PFSK-1 (cell line): Measurements from ENCODE around the gene UBE2QL1.

Experiments
- FOXP2 ChIP-seq: optimal IDR thresholded peaks from 2 replicates; pipeline ENCODE3; 2011; ENCODE audit warnings: borderline replicate concordance, control low read depth, inconsistent platforms; ENCODE audit not compliant: insufficient read depth; ENCODE audit errors: extremely low read length, extremely low read depth
- POLR2AphosphoS5 ChIP-seq: IDR thresholded peaks from 2 replicates; pipeline ENCODE4 v1.6.1; 2012; ENCODE audit warnings: low read depth, mild to moderate bottlenecking, control low read depth, low read length, moderate library complexity
- SIN3A ChIP-seq: IDR thresholded peaks from 2 replicates; pipeline ENCODE4 v1.6.1; 2012; ENCODE audit warnings: mild to moderate bottlenecking, low read length, moderate library complexity, borderline replicate concordance; ENCODE audit not compliant: insufficient read depth
- TAF1 ChIP-seq: IDR thresholded peaks from 2 replicates; pipeline ENCODE4 v1.6.1; 2012; ENCODE audit warnings: low read length, control low read depth, borderline replicate concordance; ENCODE audit not compliant: insufficient read depth
- TF ChIP-seq, protein P1 (sequence below), 2 experiments: IDR thresholded peaks; 2 replicates each; pipeline versions ENCODE4 v1.6.1 to v1.8.0; 2011 to 2012; ENCODE audit warnings: low read depth in 2 of 2, low read length in 2 of 2, control low read depth in 1 of 2, inconsistent platforms in 1 of 2, mild to moderate bottlenecking in 1 of 2, moderate library complexity in 1 of 2; ENCODE audit not compliant: insufficient read depth in 1 of 2

Gene UBE2QL1

DNA sequence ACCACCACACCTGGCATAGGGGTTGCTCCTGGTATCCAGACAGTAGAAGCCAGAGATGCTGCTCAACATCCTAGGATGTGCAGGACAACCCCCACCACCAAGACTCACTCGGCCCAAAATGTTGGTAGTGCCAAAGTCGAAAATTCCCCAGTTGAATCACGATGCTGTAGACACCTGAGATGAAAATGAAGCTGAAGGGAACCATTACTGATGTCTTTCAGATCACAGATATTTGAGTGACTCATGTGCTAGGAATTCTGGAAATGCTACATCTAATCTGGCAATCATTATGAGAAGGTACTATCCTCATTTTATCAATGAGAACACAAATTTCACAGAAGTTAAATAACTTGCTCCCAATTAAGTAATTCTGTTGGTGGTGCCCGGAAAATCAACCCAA, 21.0 kb upstream of the UBE2QL1 start:
- TF ChIP-seq FOXP2 (no peak), TAF1 (no peak), SIN3A (no peak), POLR2AphosphoS5 (no peak)
- TF ChIP-seq, protein P1, sequence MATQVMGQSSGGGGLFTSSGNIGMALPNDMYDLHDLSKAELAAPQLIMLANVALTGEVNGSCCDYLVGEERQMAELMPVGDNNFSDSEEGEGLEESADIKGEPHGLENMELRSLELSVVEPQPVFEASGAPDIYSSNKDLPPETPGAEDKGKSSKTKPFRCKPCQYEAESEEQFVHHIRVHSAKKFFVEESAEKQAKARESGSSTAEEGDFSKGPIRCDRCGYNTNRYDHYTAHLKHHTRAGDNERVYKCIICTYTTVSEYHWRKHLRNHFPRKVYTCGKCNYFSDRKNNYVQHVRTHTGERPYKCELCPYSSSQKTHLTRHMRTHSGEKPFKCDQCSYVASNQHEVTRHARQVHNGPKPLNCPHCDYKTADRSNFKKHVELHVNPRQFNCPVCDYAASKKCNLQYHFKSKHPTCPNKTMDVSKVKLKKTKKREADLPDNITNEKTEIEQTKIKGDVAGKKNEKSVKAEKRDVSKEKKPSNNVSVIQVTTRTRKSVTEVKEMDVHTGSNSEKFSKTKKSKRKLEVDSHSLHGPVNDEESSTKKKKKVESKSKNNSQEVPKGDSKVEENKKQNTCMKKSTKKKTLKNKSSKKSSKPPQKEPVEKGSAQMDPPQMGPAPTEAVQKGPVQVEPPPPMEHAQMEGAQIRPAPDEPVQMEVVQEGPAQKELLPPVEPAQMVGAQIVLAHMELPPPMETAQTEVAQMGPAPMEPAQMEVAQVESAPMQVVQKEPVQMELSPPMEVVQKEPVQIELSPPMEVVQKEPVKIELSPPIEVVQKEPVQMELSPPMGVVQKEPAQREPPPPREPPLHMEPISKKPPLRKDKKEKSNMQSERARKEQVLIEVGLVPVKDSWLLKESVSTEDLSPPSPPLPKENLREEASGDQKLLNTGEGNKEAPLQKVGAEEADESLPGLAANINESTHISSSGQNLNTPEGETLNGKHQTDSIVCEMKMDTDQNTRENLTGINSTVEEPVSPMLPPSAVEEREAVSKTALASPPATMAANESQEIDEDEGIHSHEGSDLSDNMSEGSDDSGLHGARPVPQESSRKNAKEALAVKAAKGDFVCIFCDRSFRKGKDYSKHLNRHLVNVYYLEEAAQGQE (IDR thresholded peaks at IDR 0.05; ENCODE audit: insufficient read depth in 1 of 2, low read depth in 2 of 2, low read length in 2 of 2), result no peak

DNA sequence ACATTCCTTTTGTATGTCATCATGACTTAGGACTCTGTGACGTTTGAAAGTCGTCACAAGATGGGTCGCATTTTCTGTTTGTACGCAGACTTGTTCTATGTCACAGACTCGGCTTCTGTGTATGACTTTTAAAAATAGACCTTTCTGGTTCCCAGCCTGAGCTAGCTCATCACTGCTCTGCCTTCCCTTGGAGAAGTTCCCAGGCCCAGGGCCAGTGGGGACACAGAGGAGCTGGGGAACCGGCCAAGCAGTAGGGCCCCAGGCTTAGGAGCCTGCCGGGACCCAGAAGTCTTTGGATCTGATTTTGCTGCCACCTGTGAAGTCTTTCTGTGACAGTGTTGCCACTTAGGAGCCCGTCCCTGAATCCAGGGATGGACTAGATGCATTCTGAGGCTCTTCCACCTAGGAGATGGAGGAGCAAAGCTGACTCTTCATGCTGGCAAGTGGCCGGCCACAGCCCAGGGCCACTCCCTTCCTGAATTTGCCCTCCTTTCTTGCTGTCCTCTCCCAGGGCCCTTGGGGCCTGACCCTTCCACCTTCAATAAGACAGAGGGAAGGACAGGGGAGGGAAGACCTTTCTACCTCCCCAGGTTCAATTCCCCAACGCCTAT, 18.1 kb upstream of the UBE2QL1 start:
- TF ChIP-seq FOXP2 (no peak), TAF1 (no peak), POLR2AphosphoS5 (no peak), SIN3A (no peak)
- TF ChIP-seq, protein P1 (IDR thresholded peaks at IDR 0.05; ENCODE audit: insufficient read depth in 1 of 2, low read depth in 2 of 2, low read length in 2 of 2), result no peak

DNA sequence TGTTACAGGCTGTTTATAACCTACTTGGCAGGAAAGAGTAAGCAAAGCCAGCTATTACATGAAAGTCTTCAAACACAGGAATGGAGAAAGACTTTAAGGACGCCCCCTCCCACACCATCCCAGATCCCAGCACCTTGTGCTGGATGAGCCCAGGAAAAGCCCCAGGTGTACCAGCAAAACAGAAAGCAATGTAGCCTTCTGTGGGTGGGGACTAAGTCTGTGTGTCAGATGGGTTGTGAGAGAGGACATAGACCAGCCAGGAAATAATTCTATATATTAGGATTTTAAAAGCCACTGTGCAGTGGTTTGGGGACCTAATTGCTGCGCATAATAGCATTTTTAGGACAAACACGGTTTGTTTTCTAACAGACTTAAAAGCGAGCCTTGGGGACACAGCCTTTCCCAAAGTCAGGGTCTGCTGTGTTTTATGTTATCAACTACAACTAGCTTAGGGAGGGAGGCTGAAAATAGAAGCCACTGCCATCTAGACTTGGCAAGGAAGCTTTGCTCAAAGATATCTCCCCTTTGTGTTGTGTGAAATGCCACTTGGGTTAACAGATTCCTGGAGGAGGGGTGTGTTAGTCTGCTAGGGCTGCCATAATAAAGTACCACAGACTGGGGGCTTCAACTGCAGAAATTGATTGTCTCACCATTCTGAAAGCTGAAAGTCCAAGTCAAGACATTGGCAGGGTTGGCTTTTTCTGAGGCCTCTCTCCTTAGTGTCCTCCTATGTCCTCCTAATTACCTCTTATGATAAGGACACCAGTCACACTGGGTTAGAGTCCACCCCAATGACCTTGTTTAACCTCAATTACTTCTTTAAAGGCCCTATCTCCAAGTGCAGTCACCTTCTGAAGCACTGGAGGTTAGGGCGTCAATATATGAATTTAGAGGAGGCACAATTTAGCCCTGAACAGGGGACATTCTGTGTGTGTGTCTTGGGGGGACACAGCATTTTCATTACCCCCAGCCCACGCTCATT, 17.2 kb upstream of the UBE2QL1 start:
- TF ChIP-seq, protein P1 (IDR thresholded peaks at IDR 0.05; ENCODE audit: insufficient read depth in 1 of 2, low read depth in 2 of 2, low read length in 2 of 2), result no peak
- TF ChIP-seq POLR2AphosphoS5 (no peak), TAF1 (no peak), FOXP2 (no peak), SIN3A (no peak)

DNA sequence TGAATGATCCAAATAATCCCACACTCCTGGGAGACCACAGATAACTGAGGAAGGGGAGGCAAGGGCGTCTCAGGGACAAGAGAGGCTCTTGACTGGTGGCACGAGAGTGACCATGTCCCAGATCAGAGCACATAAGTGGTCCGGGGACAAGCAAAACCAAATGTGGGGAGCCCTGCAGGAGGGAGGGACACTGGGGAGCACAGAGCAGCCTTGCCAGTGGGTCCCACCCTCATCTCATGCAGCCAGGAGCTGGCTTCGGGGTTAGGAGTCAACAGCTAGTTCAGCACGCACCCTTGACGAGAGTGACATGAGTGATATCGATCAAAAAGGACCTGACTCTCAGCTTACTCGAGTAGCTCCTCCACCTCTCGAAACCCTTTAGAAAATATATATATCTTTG, 16.5 kb upstream of the UBE2QL1 start:
- TF ChIP-seq, protein P1 (IDR thresholded peaks at IDR 0.05; ENCODE audit: insufficient read depth in 1 of 2, low read depth in 2 of 2, low read length in 2 of 2), result no peak
- TF ChIP-seq POLR2AphosphoS5, result no peak
- no peak for TF ChIP-seq TAF1
